Adrenal gland (tissue), 12 donors: Measurements from ENCODE around the gene TPCN1. TPM values are rescaled to one million over a fixed set of nuclear protein-coding genes. Genes with fewer than 3 reads are reported as not detected.

ENCODE experiments used
- DNase-seq, 7 donors: peaks; one replicate each; pipeline ENCODE4 v3.0.0-alpha.2; 2019 to 2020
- H3K27ac ChIP-seq, 5 donors: fragments of 200-600 bp; sonication (generic) in 4 of 5; 1 replicate in 3 of 5; 2 replicates in 2 of 5; pipeline versions ENCODE4 v1.5.1 to v1.8.0; 2016 to 2020; ENCODE audit warnings: mild to moderate bottlenecking in 1 of 5
- H3K27me3 ChIP-seq: fragments of 200-600 bp; 2 replicates; pipeline ENCODE4 v1.8.0; 2021
- H3K36me3 ChIP-seq, 2 donors: fragments of 200-600 bp; replicated peaks in 1 of 2; 1 replicate in 1 of 2; 2 replicates in 1 of 2; pipeline versions ENCODE4 v1.5.1 to v1.8.0; 2018 to 2022
- H3K4me1 ChIP-seq, 2 donors: fragments of 200-600 bp; replicated peaks in 1 of 2; 1 replicate in 1 of 2; 2 replicates in 1 of 2; pipeline versions ENCODE4 v1.5.1 to v1.8.0; 2018 to 2021
- H3K4me3 ChIP-seq, 4 donors: fragments of 200-600 bp; sonication (generic) in 3 of 4; one replicate each; pipeline ENCODE4 v1.5.1; 2016 to 2018
- H3K9me3 ChIP-seq, 3 donors: fragments of 200-600 bp; sonication (generic) in 1 of 3; replicated peaks in 1 of 3; 1 replicate in 2 of 3; 2 replicates in 1 of 3; pipeline versions ENCODE4 v1.5.1 to v1.8.0; 2016 to 2021
- CTCF ChIP-seq, 6 experiments: fragments of 450-650 bp in 4 of 6; fragments of 200-600 bp in 2 of 6; sonication (generic) in 1 of 6; IDR thresholded peaks; 1 replicate in 5 of 6; 2 replicates in 1 of 6; pipeline versions ENCODE4 v1.5.1 to v1.8.0; 2016 to 2021; ENCODE audit warnings: antibody characterized with exemption in 6 of 6, mild to moderate bottlenecking in 2 of 6, moderate library complexity in 1 of 6
- POLR2A ChIP-seq, 2 donors: fragments of 450-650 bp; IDR thresholded peaks; one replicate each; pipeline ENCODE4 v1.6.1; 2017; ENCODE audit warnings: antibody characterized with exemption in 2 of 2, mild to moderate bottlenecking in 2 of 2, moderate library complexity in 1 of 2
- WGBS, 4 donors: extraction: QIAGEN DNeasy Blood & Tissue Kit in 2 of 4; methylation state at CpG; one replicate each; pipeline versions ENCODE4 v1.1.5 to v1.1.7; 2013 to 2017; 5-methylcytosine and 5-hydroxymethylcytosine counted together
- intact Hi-C, 2 donors: fragments of 100-400 bp; cut with DNase I; formaldehyde crosslinking; loops; one replicate each; pipeline versions ENCODE4 v1.14.1 to v1.15.0; 2022 to 2023
- polyA plus RNA-seq, 3 donors: library from polyadenylated mRNA; stranded (reverse); fragments of 200-250 nt in 2 of 3; fragments of 350-450 nt in 1 of 3; fragmentation: Illumina TruSeq in 1 of 3; extraction: RNeasy Lipid Tissue Mini Kit (QIAGEN cat#74804) in 1 of 3; gene quantifications; one replicate each; pipeline ENCODE4 v1.2.3, GENCODE V29; 2013 to 2014
- total RNA-seq, 9 donors: library from RNA; depleted of rRNA in 4 of 9; stranded (reverse); fragments of >200 nt in 4 of 9; fragments of 120-200 nt in 1 of 9; fragmentation: NEBNext Ultra II Directional in 1 of 9; extraction: Animal tissue kit (Norgen Biotek cat#: 25700) in 1 of 9; gene quantifications; one replicate each; pipeline versions ENCODE4 v1.1.0 to v1.2.4, GENCODE V29; 2013 to 2023
- donor health status: healthy with polysubstance abuse.
- donor health status: Bipolar disorder and iron deficiency.
- donor health status: DM: yes; HTN: yes; CAD: no.
- donor health status: DM: no; HTN: no; CAD: no.
- donor health status: DM: no; HTN: no; CAD: no.
- donor health status: DM: yes; HTN: yes; CAD: no.

TPCN1 gene
- total and polyA plus RNA-seq, 12 donors = 21.2 to 198 (median 80.9) TPM

- DNase-seq = peak in 6 of 7 donors; percentile 51 to 88 (median 72)
- H3K27me3 ChIP-seq = no peaks in the 10 kb centered on the region
- peaks cover 0 to 34% of the 10 kb centered on the region in 2 donors for H3K36me3 ChIP-seq
- H3K4me3 ChIP-seq = no peak overlapping the region
- WGBS, 4 donors = 28 to 59% (median 45%) methylated on average over 3 of the region's 3 CpGs
- peaks cover 14 to 33% of the 10 kb centered on the region in 2 donors for H3K4me1 ChIP-seq
- H3K9me3 ChIP-seq = no peaks in the 10 kb centered on the region
- H3K27ac ChIP-seq = peak overlapping the region in 4 of 5 donors; percentile 6 to 73 (median 34)
- TF ChIP-seq CTCF (IDR thresholded peaks at IDR 0.05) (peak in 1 of 6 experiments; percentile 6), POLR2A (IDR thresholded peaks at IDR 0.05) (peak in 1 of 2 donors; percentile 20)
- intact Hi-C loops = no loop called here
Measured at GRCh38 chr12:113325916-113326315, 104.7 kb downstream of the TPCN1 start.

DNA sequence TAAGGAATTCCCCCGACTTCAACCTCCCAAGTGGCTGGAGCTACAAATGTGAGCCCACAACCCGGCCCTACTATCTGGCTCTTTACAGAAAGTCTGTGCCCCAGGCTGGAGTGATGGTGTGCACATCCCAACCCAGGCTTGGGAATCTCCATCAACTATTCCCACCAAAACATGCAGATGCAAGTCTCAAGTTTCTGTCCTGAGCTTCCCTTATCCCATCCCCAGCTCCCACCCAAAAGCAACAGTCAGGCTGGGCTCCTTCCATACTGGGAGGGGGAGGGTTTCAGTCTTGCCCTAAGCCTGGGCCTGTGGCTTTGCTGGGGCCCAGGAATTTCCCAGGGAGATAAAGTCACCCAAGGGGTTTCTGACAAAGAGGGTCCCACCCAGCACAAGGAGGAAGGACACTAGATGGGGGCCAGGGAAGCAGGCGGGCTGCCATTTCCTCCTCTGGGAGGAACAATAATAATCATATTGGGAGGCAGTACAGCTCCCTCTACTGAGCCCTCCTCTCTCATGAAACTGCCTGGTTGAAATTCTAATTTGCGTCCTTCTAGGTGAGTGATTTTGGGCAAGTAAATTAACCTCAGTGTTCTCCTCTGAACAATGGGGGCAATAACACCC is 105.6 kb downstream of the TPCN1 start:
- no peak overlapping the region for H3K4me3 ChIP-seq
- WGBS, 4 donors = 40 to 82% (median 71%) methylated on average over 1 to 4 of the region's 4 CpGs
- no peaks in the 10 kb centered on the region for H3K9me3 ChIP-seq
- TF ChIP-seq POLR2A (IDR thresholded peaks at IDR 0.05) (no peak), CTCF (IDR thresholded peaks at IDR 0.05) (no peak)
- peaks cover 0 to 41% of the 10 kb centered on the region in 2 donors for H3K36me3 ChIP-seq
- no peaks in the 10 kb centered on the region for H3K27me3 ChIP-seq
- no peak for DNase-seq
- H3K4me1 ChIP-seq = peaks cover 14 to 34% of the 10 kb centered on the region in 2 donors
- H3K27ac ChIP-seq = peak overlapping the region in 4 of 5 donors; percentile 61 to 73 (median 66)
- intact Hi-C loops = no loop called here

GRCh38 chr12:113328368-113328889 is 107.2 kb downstream of the TPCN1 start:
- DNase-seq = no peak
- Histone ChIP-seq H3K36me3 (peaks cover 0 to 52% of the 10 kb centered on the region in 2 donors), H3K27me3 (no peaks in the 10 kb centered on the region), H3K27ac (peak overlapping the region in 2 of 5 donors; percentile 52 to 71), H3K4me3 (no peak overlapping the region), H3K4me1 (peaks cover 24 to 42% of the 10 kb centered on the region in 2 donors), H3K9me3 (no peaks in the 10 kb centered on the region)
- WGBS, 4 donors = 73 to 80% (median 77%) methylated on average over 5 of the region's 5 CpGs
- intact Hi-C loops = no loop called here
- no peak for TF ChIP-seq POLR2A (IDR thresholded peaks at IDR 0.05)
- TF ChIP-seq CTCF (IDR thresholded peaks at IDR 0.05) = no peak

DNA sequence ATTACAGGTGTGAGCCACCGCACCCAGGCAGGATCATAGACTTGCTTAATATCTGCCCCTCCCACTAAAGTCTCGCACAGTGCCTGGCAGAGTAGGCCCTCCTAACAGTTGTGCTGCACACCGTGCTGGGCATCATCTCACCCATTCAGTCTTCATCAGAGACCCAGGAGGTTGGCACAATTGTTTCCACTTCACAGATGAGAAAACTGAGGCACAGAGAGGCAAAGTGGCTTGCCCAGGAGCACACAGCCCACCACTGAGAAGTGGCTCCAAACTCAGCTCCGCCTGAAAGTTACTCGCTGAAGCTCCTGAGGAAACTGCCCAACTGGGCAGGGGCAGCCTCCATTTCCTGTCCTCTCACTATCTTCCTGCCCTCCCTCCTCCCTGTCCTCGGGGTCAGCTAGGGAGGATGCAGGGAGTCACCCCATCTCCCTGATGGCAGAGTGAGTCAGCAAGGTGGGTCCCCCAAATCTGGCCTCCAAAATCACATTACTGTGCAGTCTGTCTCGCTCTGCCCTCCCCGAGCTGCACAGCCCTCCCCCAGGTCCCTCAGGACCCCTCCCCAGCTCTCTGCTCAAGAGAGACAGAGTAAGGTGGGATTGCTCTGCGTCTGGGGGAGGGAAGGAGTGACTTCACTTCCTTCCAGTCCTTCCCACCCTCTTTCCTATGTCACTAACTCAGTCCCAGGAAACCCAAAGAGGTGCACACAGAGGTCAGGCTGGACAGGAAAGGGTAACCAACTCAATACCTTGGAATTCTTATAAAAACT is 107.9 kb downstream of the TPCN1 start:
- peak overlapping the region in 3 of 5 donors; percentile 47 to 71 (median 52) for H3K27ac ChIP-seq
- no peak for TF ChIP-seq POLR2A (IDR thresholded peaks at IDR 0.05)
- TF ChIP-seq CTCF (IDR thresholded peaks at IDR 0.05) = no peak
- peaks cover 24 to 43% of the 10 kb centered on the region in 2 donors for H3K4me1 ChIP-seq
- intact Hi-C loops = no loop called here
- peaks cover 0 to 52% of the 10 kb centered on the region in 2 donors for H3K36me3 ChIP-seq
- no peak overlapping the region for H3K4me3 ChIP-seq
- no peak for DNase-seq
- no peaks in the 10 kb centered on the region for H3K27me3 ChIP-seq
- WGBS, 4 donors = 78 to 81% (median 80%) methylated on average over 5 to 9 of the region's 9 CpGs
- no peaks in the 10 kb centered on the region for H3K9me3 ChIP-seq
